NCI-H1105 (cell line): ENCODE measurements around the gene PRR35.

ENCODE experiments used
- DNase-seq: peaks from one replicate; lab custom pipeline; 2025; lab: John Stamatoyannopoulos, UW

Gene PRR35

GRCh38 chr16:549544-550263 lies 10.5 kb upstream of the PRR35 start:
- DNase-seq = no peak

GRCh38 chr16:551210-551609 lies 9.0 kb upstream of the PRR35 start:
- DNase-seq = no peak

- DNase-seq = no peak
Observed at GRCh38 chr16:552171-552570, 8.0 kb upstream of the PRR35 start.

- DNase-seq = no peak
Observed at GRCh38 chr16:553601-554296, 6.4 kb upstream of the PRR35 start.

- DNase-seq = no peak
Observed at GRCh38 chr16:554297-554621, 5.9 kb upstream of the PRR35 start.

- no peak for DNase-seq
Observed at GRCh38 chr16:554640-555365, 5.4 kb upstream of the PRR35 start.

- DNase-seq = no peak
Observed at GRCh38 chr16:555528-556473, 4.4 kb upstream of the PRR35 start.

GRCh38 chr16:556474-557173 lies 3.6 kb upstream of the PRR35 start:
- DNase-seq = no peak

- DNase-seq = no peak
Observed at GRCh38 chr16:557463-558297, 2.5 kb upstream of the PRR35 start.

GRCh38 chr16:558298-559020 lies 1.7 kb upstream of the PRR35 start:
- DNase-seq = no peak

GRCh38 chr16:559021-559380 lies 1.2 kb upstream of the PRR35 start:
- DNase-seq = no peak

- DNase-seq = no peak
Observed at GRCh38 chr16:559411-560203, 587 bp upstream of the PRR35 start.

GRCh38 chr16:560701-561412 lies 663 bp downstream of the PRR35 start:
- DNase-seq = no peak

- no peak for DNase-seq
Observed at GRCh38 chr16:561413-561794, 1.2 kb downstream of the PRR35 start.

GRCh38 chr16:561957-562938 lies 2.1 kb downstream of the PRR35 start:
- no peak for DNase-seq

GRCh38 chr16:563072-563644 lies 3.0 kb downstream of the PRR35 start:
- DNase-seq = no peak
